B cell (primary cell): ENCODE data around the gene THY1. TPM values are rescaled to one million over a fixed set of nuclear protein-coding genes. Genes with fewer than 3 reads are reported as not detected.
A peak's percentile ranks its signal among the peaks of the same experiment; 100 is the strongest.

Experiments
- ATAC-seq: fragments of 200-7000 bp; cut with Tn5 transposase; one replicate; pipeline ENCODE4 v1.10.0; 2021; ENCODE audit warnings: low read depth, mild to moderate bottlenecking, moderate number of reproducible peaks, moderate library complexity
- CTCF ChIA-PET: fragments of 350-600 bp; sonication (Branson Sonifier 250); formaldehyde crosslinking; loops from one replicate; lab custom pipeline; 2021; ENCODE audit warnings: antibody characterized with exemption, inconsistent platforms; lab: Charles Lee
- POLR2A ChIA-PET: fragments of 350-600 bp; sonication (Branson Sonifier 250); formaldehyde crosslinking; loops from one replicate; lab custom pipeline; 2021; ENCODE audit warnings: antibody characterized with exemption; lab: Charles Lee
- DNase-seq: peaks from one replicate; pipeline ENCODE4 v3.0.0; 2013
- H2AFZ ChIP-seq: 2 replicates; pipeline ENCODE4 v1.6.1; 2012; ENCODE audit warnings: mild to moderate bottlenecking, low read depth, low read length; ENCODE audit not compliant: insufficient read depth, poor library complexity, severe bottlenecking
- H3K27ac ChIP-seq, 2 donors: 1 replicate in 1 of 2; 2 replicates in 1 of 2; pipeline ENCODE4 v1.5.1; 2012 to 2013; ENCODE audit warnings: low read length in 2 of 2, mild to moderate bottlenecking in 2 of 2, moderate library complexity in 1 of 2
- H3K27me3 ChIP-seq, 4 experiments: fragments of 200-600 bp in 1 of 4; sonication (generic) in 1 of 4; replicated peaks in 1 of 4; 1 replicate in 2 of 4; 2 replicates in 2 of 4; pipeline versions ENCODE4 v1.6.1 to v1.7.0; 2013 to 2016; ENCODE audit warnings: low read length in 3 of 4, mild to moderate bottlenecking in 2 of 4, mixed read lengths in 1 of 4, moderate library complexity in 1 of 4; ENCODE audit not compliant: insufficient read depth in 4 of 4, control insufficient read depth in 3 of 4; ENCODE audit errors: control extremely low read depth in 1 of 4
- H3K36me3 ChIP-seq, 2 experiments: replicated peaks in 1 of 2; 1 replicate in 1 of 2; 2 replicates in 1 of 2; pipeline versions ENCODE4 v1.6.1 to v1.7.1; 2013; ENCODE audit warnings: low read length in 1 of 2; ENCODE audit not compliant: insufficient read depth in 2 of 2, control insufficient read depth in 1 of 2; ENCODE audit errors: control extremely low read depth in 1 of 2, extremely low read depth in 1 of 2
- H3K4me1 ChIP-seq, 2 donors: fragments of 200-600 bp in 1 of 2; sonication (generic) in 1 of 2; 1 replicate in 1 of 2; 2 replicates in 1 of 2; pipeline versions ENCODE4 v1.5.1 to v1.6.1; 2013 to 2017; ENCODE audit warnings: low read length in 2 of 2; ENCODE audit not compliant: control insufficient read depth in 2 of 2, insufficient read depth in 2 of 2
- H3K4me2 ChIP-seq: replicated peaks from 2 replicates; pipeline ENCODE3; 2012; ENCODE audit warnings: mild to moderate bottlenecking, low read depth, low read length; ENCODE audit not compliant: poor library complexity, severe bottlenecking
- H3K4me3 ChIP-seq, 5 experiments: fragments of 200-600 bp in 1 of 5; sonication (generic) in 1 of 5; 1 replicate in 3 of 5; 2 replicates in 2 of 5; pipeline versions ENCODE4 v1.5.1 to v1.7.0; 2011 to 2016; ENCODE audit warnings: low read length in 4 of 5, mild to moderate bottlenecking in 4 of 5, low read depth in 2 of 5, control low read depth in 1 of 5, moderate library complexity in 1 of 5; ENCODE audit not compliant: insufficient read depth in 1 of 5; ENCODE audit errors: control extremely low read depth in 1 of 5, extremely low read depth in 1 of 5
- H3K79me2 ChIP-seq: fragments of 200-600 bp; sonication (generic); one replicate; pipeline ENCODE4 v1.6.0; 2016; ENCODE audit warnings: low read length; ENCODE audit not compliant: control insufficient read depth, insufficient read depth
- H3K9ac ChIP-seq: fragments of 200-600 bp; sonication (generic); 2 replicates; pipeline ENCODE4 v1.6.1; 2017; ENCODE audit warnings: mild to moderate bottlenecking, low read length, moderate library complexity
- H3K9me3 ChIP-seq, 3 donors: one replicate each; pipeline versions ENCODE4 v1.6.1 to v1.7.1; 2013; ENCODE audit warnings: low read length in 2 of 3; ENCODE audit not compliant: control insufficient read depth in 2 of 3, insufficient read depth in 1 of 3; ENCODE audit errors: control extremely low read depth in 1 of 3
- H4K20me1 ChIP-seq: 2 replicates; pipeline ENCODE4 v1.6.0; 2012; ENCODE audit warnings: mild to moderate bottlenecking, low read length; ENCODE audit not compliant: insufficient read depth, control insufficient read depth, poor library complexity, severe bottlenecking
- H3K27ac Mint-ChIP-seq: one replicate; pipeline ENCODE4 v1.8.0; 2021; ENCODE audit warnings: mixed read lengths
- H3K27me3 Mint-ChIP-seq: one replicate; pipeline ENCODE4 v1.8.0; 2021; ENCODE audit warnings: mixed read lengths
- H3K4me1 Mint-ChIP-seq: one replicate; pipeline ENCODE4 v1.8.0; 2021; ENCODE audit warnings: mixed read lengths
- H3K4me3 Mint-ChIP-seq: one replicate; pipeline ENCODE4 v1.8.0; 2021; ENCODE audit warnings: mixed read lengths
- H3K9me3 Mint-ChIP-seq: one replicate; pipeline ENCODE4 v1.8.0; 2022; ENCODE audit warnings: mixed read lengths; ENCODE audit not compliant: insufficient read depth
- EZH2 ChIP-seq: IDR thresholded peaks from 2 replicates; pipeline ENCODE4 v1.6.1; 2012; ENCODE audit warnings: borderline replicate concordance, low read depth, mild to moderate bottlenecking, moderate library complexity, low read length; ENCODE audit not compliant: insufficient read depth, poor library complexity, severe bottlenecking
- WGBS: methylation state at CpG from one replicate; pipeline ENCODE4 v1.1.5; 2013; ENCODE audit warnings: missing lambda C conversion rate; ENCODE audit not compliant: insufficient coverage; 5-methylcytosine and 5-hydroxymethylcytosine counted together
- intact Hi-C: fragments of 100-400 bp; cut with micrococcal nuclease; formaldehyde crosslinking; loops from one replicate; pipeline ENCODE4 v1.10.0; 2022
- polyA plus RNA-seq: library from polyadenylated mRNA; depleted of rRNA; stranded (reverse); fragments of >200 nt; gene quantifications from 2 replicates; pipeline ENCODE4 v1.2.3, GENCODE V29; 2012
- total RNA-seq, 2 donors: library from RNA; stranded (reverse); fragments of 120-200 nt in 1 of 2; gene quantifications; 1 replicate in 1 of 2; 2 replicates in 1 of 2; pipeline versions ENCODE4 v1.2.3 to v1.2.4, GENCODE V29; 2013 to 2022
- TF ChIP-seq, protein P1 (sequence below): fragments of 200-600 bp; IDR thresholded peaks from one replicate; pipeline ENCODE4 v1.8.0; 2022; ENCODE audit warnings: antibody characterized with exemption, mild to moderate bottlenecking

The THY1 gene
- total and polyA plus RNA-seq, 2 donors (not counting 1 experiment from before 2014, with no cell fraction given): not detected

GRCh38 chr11:119380827-119381180 lies 42.2 kb downstream of the THY1 start:
- Mint-ChIP-seq H3K27ac (no peak overlapping the region), H3K4me1 (peaks cover 6% of the 10 kb centered on the region), H3K4me3 (no peak overlapping the region), H3K9me3 (no peaks in the 10 kb centered on the region), H3K27me3 (peaks cover 5% of the 10 kb centered on the region)
- Histone ChIP-seq H3K79me2 (no peaks in the 10 kb centered on the region), H3K9me3 (peaks cover 0 to 4% (median 0%) of the 10 kb centered on the region in 3 donors), H3K27me3 (peaks cover 0 to 27% (median 16%) of the 10 kb centered on the region in 4 experiments), H3K36me3 (no peaks in the 10 kb centered on the region), H3K27ac (no peak overlapping the region), H3K4me3 (peak overlapping the region in 4 of 5 experiments; percentile 51 to 72 (median 54)), H2AFZ (peak overlapping the region; percentile 88), H4K20me1 (no peaks in the 10 kb centered on the region), H3K4me2 (peak overlapping the region; percentile 98), H3K4me1 (peaks cover 12 to 17% of the 10 kb centered on the region in 2 donors), H3K9ac (peak overlapping the region; percentile 82)
- intact Hi-C loops: loop anchor here (1.0 kb wide), 3 partner anchors 17 to 47 kb away; partner anchors contain the start of gene RNF26
- ATAC-seq: no peak
- ChIA-PET CTCF (interaction anchor here (0.6 to 6.5 kb wide), 12 partner anchors 12 to 728 kb away, joined by 3 to 61 read pairs (median 4); partner anchors contain the start of genes C1QTNF5, CBL and RNF26), POLR2A (no interaction called here)
- WGBS: 0% methylated on average over 1 of the region's 10 CpGs
- DNase-seq: no peak
- TF ChIP-seq, protein P1, sequence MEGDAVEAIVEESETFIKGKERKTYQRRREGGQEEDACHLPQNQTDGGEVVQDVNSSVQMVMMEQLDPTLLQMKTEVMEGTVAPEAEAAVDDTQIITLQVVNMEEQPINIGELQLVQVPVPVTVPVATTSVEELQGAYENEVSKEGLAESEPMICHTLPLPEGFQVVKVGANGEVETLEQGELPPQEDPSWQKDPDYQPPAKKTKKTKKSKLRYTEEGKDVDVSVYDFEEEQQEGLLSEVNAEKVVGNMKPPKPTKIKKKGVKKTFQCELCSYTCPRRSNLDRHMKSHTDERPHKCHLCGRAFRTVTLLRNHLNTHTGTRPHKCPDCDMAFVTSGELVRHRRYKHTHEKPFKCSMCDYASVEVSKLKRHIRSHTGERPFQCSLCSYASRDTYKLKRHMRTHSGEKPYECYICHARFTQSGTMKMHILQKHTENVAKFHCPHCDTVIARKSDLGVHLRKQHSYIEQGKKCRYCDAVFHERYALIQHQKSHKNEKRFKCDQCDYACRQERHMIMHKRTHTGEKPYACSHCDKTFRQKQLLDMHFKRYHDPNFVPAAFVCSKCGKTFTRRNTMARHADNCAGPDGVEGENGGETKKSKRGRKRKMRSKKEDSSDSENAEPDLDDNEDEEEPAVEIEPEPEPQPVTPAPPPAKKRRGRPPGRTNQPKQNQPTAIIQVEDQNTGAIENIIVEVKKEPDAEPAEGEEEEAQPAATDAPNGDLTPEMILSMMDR: no peak
- TF ChIP-seq EZH2: no peak

DNA sequence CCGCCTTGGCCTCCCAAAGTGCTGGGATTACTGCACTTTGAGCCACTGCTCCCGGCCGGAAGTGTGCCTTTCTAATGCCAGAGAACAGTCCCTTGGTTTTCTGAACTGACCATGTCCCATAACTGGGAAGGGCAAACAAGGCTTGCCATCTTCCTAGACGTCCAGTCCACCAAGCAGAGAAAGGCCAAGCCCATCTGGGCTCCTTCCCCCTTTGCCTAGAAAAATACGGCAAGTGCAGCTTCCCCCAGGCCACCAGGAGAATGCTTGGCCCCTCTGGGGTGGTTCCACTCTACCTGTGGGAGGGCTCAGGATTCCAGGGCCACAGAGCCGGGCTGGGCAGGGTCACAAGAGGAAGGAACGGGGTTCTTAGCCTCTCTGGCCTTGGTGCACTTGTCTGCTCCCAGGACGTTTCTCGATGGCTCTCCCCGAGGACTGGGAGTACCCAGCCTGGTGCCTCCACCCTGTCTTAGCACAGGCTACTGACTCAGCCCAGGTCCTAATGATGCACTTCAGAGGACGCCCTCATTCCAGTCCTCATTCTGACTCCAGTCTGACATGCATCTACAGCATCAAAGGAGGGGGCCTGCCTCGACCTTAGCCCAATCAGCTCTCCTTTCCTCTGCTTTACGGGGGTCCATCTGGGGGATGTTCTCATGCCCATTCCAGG lies 42.7 kb downstream of the THY1 start:
- H2AFZ ChIP-seq: no peak overlapping the region
- H3K4me2 ChIP-seq: no peak overlapping the region
- WGBS: 89% methylated on average over 11 of the region's 13 CpGs
- DNase-seq (peak; percentile 36), ATAC-seq (no peak)
- no peak for TF ChIP-seq EZH2
- TF ChIP-seq, protein P1: no peak
- CTCF ChIA-PET: interaction anchor here (0.9 to 6.5 kb wide), 8 partner anchors 11 to 46 kb away, joined by 3 to 61 read pairs (median 4); partner anchors contain the start of genes C1QTNF5 and RNF26
- POLR2A ChIA-PET: no interaction called here
- Mint-ChIP-seq H3K4me3 (no peak overlapping the region), H3K27ac (no peak overlapping the region), H3K9me3 (no peaks in the 10 kb centered on the region), H3K4me1 (peaks cover 6% of the 10 kb centered on the region), H3K27me3 (peaks cover 5% of the 10 kb centered on the region)
- no peaks in the 10 kb centered on the region for H4K20me1 ChIP-seq
- H3K79me2 ChIP-seq: no peaks in the 10 kb centered on the region
- no peaks in the 10 kb centered on the region for H3K36me3 ChIP-seq
- H3K27ac ChIP-seq: no peak overlapping the region
- H3K9me3 ChIP-seq: peaks cover 0 to 4% (median 0%) of the 10 kb centered on the region in 3 donors
- intact Hi-C loops: no loop called here
- H3K27me3 ChIP-seq: peaks cover 0 to 30% (median 15%) of the 10 kb centered on the region in 4 experiments
- H3K4me1 ChIP-seq: peaks cover 12 to 17% of the 10 kb centered on the region in 2 donors
- no peak overlapping the region for H3K9ac ChIP-seq
- no peak overlapping the region for H3K4me3 ChIP-seq
